ENCODE measurements around the gene HPD.
"Not testable (repeated sequence)": the region's sequence is repeated elsewhere in the genome, so short reads cannot be mapped to it uniquely, and the experiment has no call there.

Gene HPD

DNA sequence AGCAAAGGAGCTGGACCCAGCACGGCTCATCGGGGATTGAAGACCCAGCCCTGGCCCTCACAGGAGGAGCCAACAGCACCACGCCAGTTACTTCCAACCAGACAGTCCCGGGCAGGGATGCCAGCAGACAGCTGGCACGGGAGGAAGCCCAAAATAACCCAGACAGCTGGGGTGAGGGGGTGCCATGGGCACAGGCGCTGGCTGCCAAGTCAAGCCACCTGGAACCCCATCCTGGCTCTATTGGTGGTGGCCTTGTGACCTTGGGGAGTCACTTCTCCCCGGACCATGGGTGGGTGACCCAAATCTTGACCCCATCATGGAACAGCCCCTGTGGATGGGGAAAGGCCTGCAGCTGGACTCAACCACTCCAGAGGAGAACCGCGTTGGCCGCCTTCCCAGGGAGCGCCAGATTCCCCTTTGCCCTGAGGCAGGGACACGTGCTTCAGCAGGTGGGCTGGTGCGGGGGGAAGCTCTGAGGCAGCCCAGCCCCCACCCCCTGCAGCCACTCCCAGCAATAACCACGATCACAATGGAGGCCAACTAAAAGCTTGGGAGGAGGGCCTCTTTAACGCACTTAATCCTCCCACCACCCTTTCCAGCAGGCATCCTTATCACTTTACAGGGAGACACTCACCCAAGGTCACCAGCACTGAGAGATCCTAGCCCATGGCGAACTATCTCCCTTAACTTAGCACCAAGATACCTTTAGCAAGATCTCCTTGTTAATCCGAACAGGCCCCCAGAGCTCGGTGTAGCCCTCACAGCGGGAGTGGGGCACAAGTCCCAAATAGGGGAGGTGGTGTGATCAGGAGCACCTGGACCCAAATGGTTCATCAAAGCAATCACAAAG, 60.5 kb downstream of the HPD start:
- no peak for DNase-seq

DNA sequence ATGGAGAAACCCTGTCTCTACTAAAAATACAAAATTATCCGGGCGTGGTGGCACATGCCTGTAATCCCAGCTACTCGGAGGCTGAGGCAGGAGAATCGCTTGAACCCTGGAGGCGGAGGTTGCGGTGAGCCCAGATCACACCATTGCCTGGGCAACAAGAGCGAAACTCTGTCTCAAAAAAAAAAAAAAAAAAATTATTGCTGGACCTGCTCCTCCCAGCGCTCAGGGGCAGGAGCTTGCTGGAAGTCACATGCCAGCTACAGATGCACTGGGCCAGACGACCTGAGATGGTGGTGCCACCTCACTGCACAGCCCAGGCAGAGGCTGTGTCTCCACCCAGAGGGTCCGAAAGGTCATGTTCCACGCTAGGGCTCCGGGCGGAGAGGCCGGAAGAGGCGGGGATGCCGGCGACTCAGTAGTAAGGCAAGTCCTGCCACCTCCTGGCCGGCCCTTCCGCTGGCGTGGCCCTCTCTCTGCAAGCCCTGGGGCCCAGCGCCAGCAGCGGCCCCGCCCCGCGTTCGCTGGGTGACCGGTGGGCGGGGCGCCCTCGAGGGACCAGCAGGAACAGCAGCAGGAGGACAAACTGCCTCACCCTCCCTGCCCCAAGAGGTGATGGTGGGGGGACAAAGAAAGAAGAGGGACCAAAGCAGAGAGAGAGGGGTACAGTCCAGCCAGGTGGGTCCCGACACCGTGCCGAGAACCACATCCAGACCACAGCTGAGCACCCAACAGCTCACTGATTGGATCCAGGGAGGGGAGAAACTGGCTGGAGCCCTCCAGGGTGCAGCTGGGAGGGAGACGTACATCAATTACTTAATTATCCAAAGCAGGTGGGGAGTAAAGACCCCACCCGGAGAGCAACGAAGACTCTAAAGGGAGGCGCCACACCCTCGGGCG, 61.6 kb downstream of the HPD start:
- no peak for DNase-seq

DNA sequence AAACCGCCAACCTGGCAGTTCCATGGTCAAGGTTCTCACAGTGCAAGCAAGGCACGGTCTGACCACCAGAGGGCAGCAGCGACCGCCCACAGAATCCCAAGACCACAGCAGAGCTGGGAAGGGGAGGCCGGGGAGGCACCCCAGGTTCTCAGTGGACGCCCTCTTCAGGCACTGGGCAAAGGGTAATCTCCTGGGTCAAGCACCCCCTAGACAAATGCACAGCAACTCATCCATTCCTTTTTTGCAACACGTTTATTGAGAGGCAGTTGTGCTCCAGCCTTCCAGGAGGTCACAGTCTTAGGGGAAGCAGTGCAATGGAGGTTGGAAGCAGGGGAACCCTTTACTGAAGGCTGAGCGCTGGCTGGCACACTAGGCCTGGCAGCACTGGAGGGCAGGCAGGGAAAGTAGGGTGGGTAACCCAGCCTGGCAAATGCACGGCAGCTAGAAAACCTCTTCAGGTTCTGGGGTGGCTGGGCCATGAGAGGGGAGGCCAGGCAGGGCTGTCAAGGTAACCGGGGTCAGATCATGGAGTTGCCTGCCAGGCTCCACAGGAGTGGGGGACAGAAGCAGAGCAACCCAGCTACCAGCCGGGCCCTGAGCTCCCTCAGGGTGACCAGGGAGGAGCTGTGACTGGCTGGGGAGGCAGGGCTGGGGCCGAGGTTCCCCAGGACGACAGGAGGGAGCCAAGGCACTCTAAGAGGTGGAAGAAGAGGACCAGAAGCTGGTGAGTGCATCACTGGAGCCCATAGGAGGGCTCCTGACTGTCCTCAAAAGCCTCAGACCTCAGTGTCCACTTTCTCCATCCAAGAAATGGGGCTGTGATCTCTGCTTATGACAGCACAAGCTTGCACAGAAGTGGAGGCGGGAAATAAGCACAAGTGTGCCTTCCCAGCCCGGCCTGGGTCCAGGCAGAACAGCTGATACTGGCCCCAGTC, 63.4 kb downstream of the HPD start:
- peak; percentile 81 to 84 for DNase-seq

DNA sequence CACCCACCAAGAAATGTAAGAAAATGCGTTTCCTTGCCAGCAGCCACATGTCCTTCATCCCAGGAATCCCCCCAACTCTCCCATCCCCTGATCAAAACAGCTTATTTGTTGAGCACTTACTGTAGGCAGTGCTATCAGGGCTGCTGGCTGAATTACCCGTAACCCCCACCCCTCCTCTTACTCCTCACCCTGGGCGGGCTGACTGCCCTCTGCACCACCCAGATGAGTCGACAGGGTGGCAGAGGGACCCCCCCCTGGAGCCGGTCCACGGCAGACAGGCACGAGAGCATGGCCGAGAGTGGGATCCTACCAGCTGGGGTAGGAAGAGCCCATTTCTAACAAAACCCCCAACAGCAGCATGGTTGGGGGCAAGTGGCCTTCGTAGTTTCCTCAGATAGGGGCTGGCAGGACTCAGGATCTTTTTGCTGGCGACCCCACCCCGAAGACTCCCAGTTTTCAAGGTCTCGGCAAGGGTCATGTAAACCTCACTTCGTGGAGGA, 64.1 kb downstream of the HPD start:
- no peak for DNase-seq

DNA sequence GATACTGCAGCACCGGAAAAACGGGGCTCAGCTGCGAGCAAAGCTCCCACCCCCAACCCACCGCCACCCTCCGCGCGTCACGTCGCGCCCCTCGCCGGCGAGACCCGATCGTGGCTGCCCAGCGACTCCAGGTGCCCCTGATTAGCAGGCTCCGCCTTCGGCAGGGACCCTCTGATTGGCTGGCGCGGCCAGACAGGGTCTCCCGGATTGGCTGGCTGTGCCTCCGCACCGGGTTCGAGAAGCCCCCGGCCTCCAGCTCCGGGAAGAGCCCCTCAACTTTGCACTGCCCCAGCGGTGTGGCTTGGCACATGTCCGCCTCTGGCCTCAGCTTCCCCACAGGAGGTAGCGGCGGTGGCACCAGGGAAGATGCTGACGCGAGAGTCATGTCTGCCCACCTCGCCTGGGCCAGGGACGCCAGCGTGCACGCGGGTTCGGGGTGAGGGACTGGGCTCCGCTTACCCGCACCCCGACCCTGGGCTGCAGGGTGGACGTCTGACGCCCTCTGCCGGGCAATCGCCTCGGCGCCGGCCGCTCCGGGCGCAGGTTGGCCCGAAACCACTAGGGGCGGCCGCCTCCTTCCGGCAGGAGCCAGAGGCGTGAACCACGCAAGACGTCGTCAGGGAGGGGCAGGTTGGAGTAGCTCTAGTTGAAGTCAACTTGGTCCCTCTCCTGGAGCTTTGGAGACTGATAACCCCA, 64.7 kb downstream of the HPD start:
- DNase-seq: peak; percentile 92 to 93

DNA sequence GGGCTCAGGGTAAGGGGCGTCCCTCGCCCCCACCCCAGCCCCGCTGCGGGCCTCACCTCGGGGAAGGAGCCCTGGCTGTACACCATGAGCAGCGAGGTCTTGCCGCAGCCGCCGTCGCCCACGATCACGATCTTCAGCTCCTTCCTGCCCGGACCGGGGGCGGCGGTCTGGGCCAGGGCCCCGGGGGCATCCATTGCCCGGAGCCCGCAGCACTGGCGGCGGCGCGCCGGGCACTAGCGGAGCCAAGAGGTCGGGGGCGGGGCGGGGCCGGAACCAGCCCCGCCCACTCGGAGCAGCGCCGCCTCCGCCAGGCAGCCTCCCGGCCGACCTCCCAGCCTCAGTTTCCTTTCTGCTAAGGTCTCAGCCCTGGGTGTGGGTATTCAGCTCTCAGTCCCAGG, 65.2 kb downstream of the HPD start, which contains the start of gene RHOF:
TSS of gene RHOF (minus strand) at position 249 of the 398 bp plus-strand sequence. CDS start at position 194, 55 bp downstream.
- no peak for DNase-seq

DNA sequence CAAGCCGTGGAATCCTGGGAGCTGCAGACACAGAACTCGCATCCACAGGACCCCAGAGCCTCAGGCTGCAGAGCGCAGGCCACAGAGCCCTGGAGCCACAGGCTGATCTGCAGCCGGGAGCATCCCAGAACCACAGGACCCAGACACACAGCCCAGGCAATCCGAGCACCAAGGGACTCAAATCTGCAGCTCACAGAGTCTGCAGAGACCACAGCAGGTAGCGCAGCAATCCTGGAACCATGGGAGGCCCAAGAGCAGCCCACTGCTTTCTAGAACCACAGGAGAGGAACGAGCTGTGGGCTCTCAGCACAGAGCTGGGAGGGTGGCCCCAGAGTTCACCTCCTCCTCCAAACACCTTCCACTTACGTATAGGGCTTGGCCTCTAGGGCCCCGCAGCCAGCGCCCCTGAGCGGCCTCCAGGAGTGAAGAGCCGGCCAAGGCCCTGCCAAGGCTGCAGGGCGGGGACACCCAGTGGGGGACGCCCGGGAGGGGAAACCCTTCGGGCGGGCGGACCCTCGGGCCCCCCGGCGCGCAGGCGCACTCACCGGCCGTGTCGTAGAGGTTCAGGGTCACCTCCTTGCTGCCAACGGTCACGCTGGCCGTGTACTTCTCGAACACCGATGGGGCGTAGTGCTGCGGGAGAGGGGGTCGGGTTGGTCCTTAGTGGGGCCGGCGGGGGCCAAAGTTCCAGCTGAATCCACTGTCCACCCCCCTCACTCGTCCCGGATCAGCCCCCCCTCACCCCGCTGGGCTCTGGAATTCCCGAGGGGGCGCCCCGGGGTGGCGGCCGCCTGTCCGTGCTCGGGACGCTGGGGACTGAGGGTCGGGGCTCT, 65.8 kb downstream of the HPD start:
- DNase-seq: no peak

DNA sequence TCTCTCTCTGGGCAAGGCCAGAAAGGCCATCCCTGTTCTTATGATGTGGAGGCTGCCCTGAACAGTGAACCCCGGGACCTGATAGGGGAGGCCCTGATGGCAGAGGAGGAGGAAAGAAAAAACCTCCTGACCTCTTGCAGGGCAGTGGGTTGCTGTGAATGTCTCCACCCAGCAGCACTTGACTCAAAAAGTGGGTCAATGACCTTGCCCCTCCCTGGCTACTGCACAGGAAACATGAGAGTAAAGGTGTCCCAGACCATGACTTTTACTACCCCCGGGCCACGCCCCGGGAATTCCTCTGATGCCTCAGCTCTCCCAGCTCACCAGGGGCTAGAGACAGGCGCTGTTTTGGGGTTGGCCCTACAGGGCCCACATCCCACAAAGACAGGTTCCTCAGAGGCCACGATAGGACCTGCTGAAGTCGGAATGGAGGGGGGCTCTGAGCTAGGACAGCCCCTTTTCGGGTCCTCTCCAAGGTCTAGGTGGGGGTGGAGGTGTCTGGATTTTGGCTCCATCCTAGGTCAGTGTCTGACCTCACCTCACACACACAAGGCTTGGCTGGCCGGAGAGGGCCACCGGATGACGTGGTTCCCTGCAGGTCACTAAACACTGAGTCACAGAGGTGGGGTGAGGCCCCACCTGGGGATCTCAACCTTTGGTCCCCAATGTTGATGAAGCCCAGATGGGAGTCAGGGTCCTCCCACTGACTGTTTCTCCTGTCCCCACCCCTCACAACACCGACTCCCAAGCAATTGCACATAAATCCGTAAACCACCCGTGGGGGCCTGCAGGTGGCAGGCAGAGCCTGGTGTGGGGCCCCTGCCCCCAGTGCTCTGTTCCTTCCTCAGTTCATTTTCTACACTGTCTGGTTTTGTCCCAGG, 66.7 kb downstream of the HPD start:
- no peak for DNase-seq

DNA sequence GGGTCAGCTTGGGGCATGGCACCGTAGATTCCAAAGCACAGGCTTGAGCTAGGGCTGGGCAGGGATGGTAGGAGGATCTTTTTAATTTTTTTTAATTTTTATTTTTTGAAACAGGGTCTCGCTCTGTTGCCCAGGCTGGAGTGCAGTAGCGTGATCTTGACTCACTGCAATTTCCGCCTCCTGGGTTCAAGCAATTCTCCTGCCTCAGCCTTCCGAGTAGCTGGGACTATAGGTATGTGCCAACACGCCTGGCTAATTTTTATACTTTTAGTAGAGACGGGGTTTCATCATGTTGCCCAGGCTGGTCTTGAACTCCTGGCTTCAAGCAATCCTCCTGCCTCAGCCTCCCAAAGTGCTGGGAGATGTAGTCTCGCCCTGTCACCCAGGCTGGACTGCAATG, 67.9 kb downstream of the HPD start:
- DNase-seq: not testable (repeated sequence)

DNA sequence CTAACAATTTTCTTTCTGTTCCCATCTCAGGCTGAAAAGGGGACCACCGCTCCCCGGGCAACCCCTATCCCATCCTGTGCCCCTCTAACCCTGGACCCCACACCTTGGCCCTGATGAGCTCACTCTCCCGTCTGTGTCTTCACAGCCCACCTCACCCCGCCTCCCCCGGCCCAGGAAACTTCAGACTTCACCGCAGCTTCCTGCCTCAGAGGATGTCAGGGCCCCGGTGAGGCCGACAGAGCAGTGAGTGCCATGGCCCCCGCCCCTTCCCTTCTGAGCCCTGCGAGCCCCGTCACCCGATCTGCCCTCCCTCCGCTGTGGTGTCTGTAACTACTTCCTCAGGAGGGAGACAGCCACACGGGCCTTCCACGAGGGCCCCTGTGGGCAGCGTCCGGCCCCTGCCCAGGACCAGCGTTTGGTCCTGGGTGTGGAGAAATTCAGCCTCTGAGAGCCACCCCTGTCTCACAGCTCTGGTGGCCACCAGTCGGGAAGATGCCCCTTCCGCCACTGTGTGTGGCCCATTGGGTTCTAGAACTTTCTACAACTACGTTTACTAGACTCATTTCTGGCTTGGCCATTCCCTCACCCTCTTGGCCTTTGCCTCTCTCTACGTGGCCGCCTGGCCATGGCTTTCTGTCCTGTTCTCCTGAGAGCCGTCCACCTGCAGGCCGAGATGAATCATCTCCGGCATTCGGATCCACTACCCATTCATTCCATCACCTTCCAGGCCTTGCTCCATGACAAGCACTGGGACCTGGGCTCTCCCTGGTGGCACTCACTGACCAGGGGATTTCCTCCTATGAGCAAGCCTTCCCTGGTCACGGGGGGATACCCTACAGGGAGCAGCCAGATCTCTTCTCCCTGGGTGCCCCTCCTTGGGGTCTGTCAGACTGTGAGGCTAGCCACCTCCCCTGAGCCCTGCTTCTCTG, 68.6 kb downstream of the HPD start:
- DNase-seq: peak; percentile 94

Measured in activated CD4-positive, alpha-beta T cell treated with anti-CD3 and anti-CD28 coated beads, Interleukin-2, amount 50 U/mL, for 4 hours (primary cell).